Heart left ventricle (tissue), 16 donors: ENCODE results near the gene TC2N. TPM values are rescaled to one million over a fixed set of nuclear protein-coding genes. Genes with fewer than 3 reads are reported as not detected.
A peak's percentile ranks its signal among the peaks of the same experiment; 100 is the strongest.

Experiments
- ATAC-seq, 4 donors: fragments of 200-7000 bp; cut with Tn5 transposase; one replicate each; pipeline ENCODE4 v1.9.1; 2020 to 2022; ENCODE audit warnings: moderate library complexity in 4 of 4, mild to moderate bottlenecking in 3 of 4, moderate number of reproducible peaks in 1 of 4
- DNase-seq, 5 donors: peaks; one replicate each; pipeline ENCODE4 v3.0.0-alpha.2; 2020
- H3K27ac ChIP-seq, 12 donors: fragments of 200-600 bp; sonication (generic) in 4 of 12; one replicate each; pipeline versions ENCODE4 v1.5.0 to v1.8.0; 2016 to 2022; ENCODE audit warnings: mild to moderate bottlenecking in 2 of 12
- H3K27me3 ChIP-seq, 9 donors: fragments of 200-600 bp; sonication (generic) in 2 of 9; one replicate each; pipeline versions ENCODE4 v1.5.1 to v1.8.0; 2016 to 2022; ENCODE audit warnings: mild to moderate bottlenecking in 3 of 9
- H3K36me3 ChIP-seq, 9 donors: fragments of 200-600 bp; sonication (generic) in 2 of 9; one replicate each; pipeline versions ENCODE4 v1.5.0 to v1.8.0; 2018 to 2022; ENCODE audit warnings: mild to moderate bottlenecking in 2 of 9
- H3K4me1 ChIP-seq, 12 donors: fragments of 200-600 bp; sonication (generic) in 4 of 12; one replicate each; pipeline versions ENCODE4 v1.5.0 to v1.8.0; 2016 to 2022; ENCODE audit warnings: mild to moderate bottlenecking in 3 of 12
- H3K4me3 ChIP-seq, 12 donors: fragments of 200-600 bp; sonication (generic) in 4 of 12; one replicate each; pipeline versions ENCODE4 v1.5.0 to v1.8.0; 2017 to 2022; ENCODE audit warnings: mild to moderate bottlenecking in 9 of 12, moderate library complexity in 4 of 12
- H3K9me3 ChIP-seq, 12 donors: fragments of 200-600 bp; sonication (generic) in 4 of 12; one replicate each; pipeline versions ENCODE4 v1.5.0 to v1.8.0; 2016 to 2022; ENCODE audit warnings: mild to moderate bottlenecking in 1 of 12
- POLR2A ChIP-seq, 2 donors: fragments of 450-650 bp; IDR thresholded peaks; one replicate each; pipeline ENCODE4 v1.6.1; 2017; ENCODE audit warnings: antibody characterized with exemption in 2 of 2, mild to moderate bottlenecking in 2 of 2, moderate library complexity in 2 of 2
- WGBS, 4 donors: extraction: QIAGEN DNeasy Blood & Tissue Kit in 2 of 4; methylation state at CpG; one replicate each; pipeline versions ENCODE4 v1.1.5 to v1.1.7; 2013 to 2018; 5-methylcytosine and 5-hydroxymethylcytosine counted together
- intact Hi-C, 10 donors: fragments of 100-400 bp; cut with DNase I; formaldehyde crosslinking; loops; one replicate each; pipeline versions ENCODE4 v1.11.1 to v1.14.2; 2022
- polyA plus RNA-seq, 2 donors: library from polyadenylated mRNA; stranded (reverse); fragments of 200-250 nt; gene quantifications; one replicate each; pipeline ENCODE4 v1.2.3, GENCODE V29; 2013
- total RNA-seq, 9 donors: library from RNA; depleted of rRNA in 2 of 9; stranded (reverse); fragments of >200 nt in 2 of 9; fragmentation: NEBNext Ultra II Directional in 3 of 9; extraction: Animal tissue kit (Norgen Biotek cat#: 25700) in 3 of 9; gene quantifications; one replicate each; pipeline versions ENCODE4 v1.1.0 to v1.2.4, GENCODE V29; 2016 to 2023
- TF ChIP-seq, protein P1 (sequence below), 12 donors: fragments of 200-600 bp; sonication (generic) in 4 of 12; IDR thresholded peaks; one replicate each; pipeline versions ENCODE4 v1.5.0 to v1.8.0; 2018 to 2022; ENCODE audit warnings: antibody characterized with exemption in 12 of 12, mild to moderate bottlenecking in 5 of 12
- donor health status: ischemic (EF 13 %, LVEDD 7.1; RV severe dilation, severe dysfunction).
- donor health status: healthy with polysubstance abuse.
- donor health status: DM: no; HTN: yes; CAD: no.
- donor health status: DM: no; HTN: no; CAD: no.
- donor health status: ischemic (EF 25% LVEDD 6.9; RV normal size, moderate dysfunction).
- donor health status: ischemic (EF 25% LVEDD 5.7; RV mildly dilated, moderate dysfunction).
- donor health status: healthy.
- donor health status: DM: yes; HTN: yes; CAD: no.
- donor health status: ischemic (EF 35%, LVEDD 5.7; RV mildly dilated, moderate dysfunction).
- donor health status: nonischemic (EF 11% LVEDD 7.7; RV severe dilation, severe dysfunction).
- donor health status: DM: yes; HTN: yes; CAD: no.
- donor health status: PGD.
- donor health status: ischemic (EF 29% LVEDD 5.4; RV normal size, mild dysfunction).
- donor health status: nonischemic (EF 23%, LVEDD 6.1; RV moderate dilation, normal function).

The TC2N gene
- total and polyA plus RNA-seq, 11 donors: 1.1 to 17.1 (median 2.8) TPM

GRCh38 chr14:91834571-91834970 lies 32.8 kb downstream of the TC2N start:
- ATAC-seq: no peak

DNA sequence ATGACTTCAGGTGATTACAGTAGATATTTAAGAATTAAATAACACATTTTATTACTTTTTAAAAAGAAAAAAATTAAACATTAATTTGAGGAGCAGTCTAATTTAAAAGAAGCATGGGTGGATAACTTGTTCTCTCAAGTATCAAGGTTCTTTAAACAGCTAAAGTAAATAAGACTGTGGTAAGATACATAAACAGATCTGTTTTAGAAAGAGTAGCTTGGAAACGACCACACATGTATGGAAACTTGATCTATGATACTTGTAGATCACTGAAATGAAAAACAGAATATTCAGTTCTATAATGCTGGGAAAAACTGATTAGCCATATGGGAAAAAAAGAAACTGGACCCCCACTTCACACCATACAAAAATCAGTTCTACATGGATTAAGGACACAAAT lies 36.0 kb downstream of the TC2N start:
- Histone ChIP-seq H3K4me3 (no peak overlapping the region), H3K27ac (no peak overlapping the region), H3K9me3 (peaks cover 0 to 11% (median 4%) of the 10 kb centered on the region in 12 donors), H3K27me3 (peaks cover 0 to 52% (median 12%) of the 10 kb centered on the region in 9 donors), H3K36me3 (no peaks in the 10 kb centered on the region), H3K4me1 (peaks cover 0 to 7% (median 0%) of the 10 kb centered on the region in 12 donors)
- TF ChIP-seq, protein P1, sequence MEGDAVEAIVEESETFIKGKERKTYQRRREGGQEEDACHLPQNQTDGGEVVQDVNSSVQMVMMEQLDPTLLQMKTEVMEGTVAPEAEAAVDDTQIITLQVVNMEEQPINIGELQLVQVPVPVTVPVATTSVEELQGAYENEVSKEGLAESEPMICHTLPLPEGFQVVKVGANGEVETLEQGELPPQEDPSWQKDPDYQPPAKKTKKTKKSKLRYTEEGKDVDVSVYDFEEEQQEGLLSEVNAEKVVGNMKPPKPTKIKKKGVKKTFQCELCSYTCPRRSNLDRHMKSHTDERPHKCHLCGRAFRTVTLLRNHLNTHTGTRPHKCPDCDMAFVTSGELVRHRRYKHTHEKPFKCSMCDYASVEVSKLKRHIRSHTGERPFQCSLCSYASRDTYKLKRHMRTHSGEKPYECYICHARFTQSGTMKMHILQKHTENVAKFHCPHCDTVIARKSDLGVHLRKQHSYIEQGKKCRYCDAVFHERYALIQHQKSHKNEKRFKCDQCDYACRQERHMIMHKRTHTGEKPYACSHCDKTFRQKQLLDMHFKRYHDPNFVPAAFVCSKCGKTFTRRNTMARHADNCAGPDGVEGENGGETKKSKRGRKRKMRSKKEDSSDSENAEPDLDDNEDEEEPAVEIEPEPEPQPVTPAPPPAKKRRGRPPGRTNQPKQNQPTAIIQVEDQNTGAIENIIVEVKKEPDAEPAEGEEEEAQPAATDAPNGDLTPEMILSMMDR (IDR thresholded peaks at IDR 0.05): no peak
- no peak for TF ChIP-seq POLR2A (IDR thresholded peaks at IDR 0.05)
- DNase-seq (no peak), ATAC-seq (no peak)
- WGBS, 4 donors: 23 to 49% (median 35%) methylated on average over 1 of the region's 1 CpG
- intact Hi-C loops: no loop called here

More at GRCh38 chr14:91834571-91834970, 32.8 kb downstream of the TC2N start:
- no peaks in the 10 kb centered on the region for H3K36me3 ChIP-seq
- H3K27ac ChIP-seq: no peak overlapping the region
- intact Hi-C loops: no loop called here
- DNase-seq: no peak
- no peaks in the 10 kb centered on the region for H3K9me3 ChIP-seq
- TF ChIP-seq, protein P1 (IDR thresholded peaks at IDR 0.05): no peak
- no peak for TF ChIP-seq POLR2A (IDR thresholded peaks at IDR 0.05)
- H3K4me1 ChIP-seq: peaks cover 0 to 16% (median 4%) of the 10 kb centered on the region in 12 donors
- H3K27me3 ChIP-seq: peaks cover 2 to 79% (median 21%) of the 10 kb centered on the region in 9 donors
- 54 to 67% (median 61%) methylated on average over 2 of the region's 2 CpGs for WGBS, 4 donors
- no peak overlapping the region for H3K4me3 ChIP-seq

- TF ChIP-seq, protein P1 (IDR thresholded peaks at IDR 0.05): no peak
- TF ChIP-seq POLR2A (IDR thresholded peaks at IDR 0.05): no peak
- peak in 1 of 5 donors; percentile 27 for DNase-seq
- Histone ChIP-seq H3K36me3 (no peaks in the 10 kb centered on the region), H3K4me1 (peaks cover 0 to 2% (median 0%) of the 10 kb centered on the region in 12 donors), H3K27me3 (peaks cover 0 to 47% (median 7%) of the 10 kb centered on the region in 9 donors), H3K27ac (no peak overlapping the region), H3K9me3 (peaks cover 0 to 11% (median 4%) of the 10 kb centered on the region in 12 donors), H3K4me3 (no peak overlapping the region)
- 28 to 44% (median 34%) methylated on average over 3 of the region's 3 CpGs for WGBS, 4 donors
- intact Hi-C loops: no loop called here
- ATAC-seq: no peak
Measured at GRCh38 chr14:91830777-91831176, 36.6 kb downstream of the TC2N start.

DNA sequence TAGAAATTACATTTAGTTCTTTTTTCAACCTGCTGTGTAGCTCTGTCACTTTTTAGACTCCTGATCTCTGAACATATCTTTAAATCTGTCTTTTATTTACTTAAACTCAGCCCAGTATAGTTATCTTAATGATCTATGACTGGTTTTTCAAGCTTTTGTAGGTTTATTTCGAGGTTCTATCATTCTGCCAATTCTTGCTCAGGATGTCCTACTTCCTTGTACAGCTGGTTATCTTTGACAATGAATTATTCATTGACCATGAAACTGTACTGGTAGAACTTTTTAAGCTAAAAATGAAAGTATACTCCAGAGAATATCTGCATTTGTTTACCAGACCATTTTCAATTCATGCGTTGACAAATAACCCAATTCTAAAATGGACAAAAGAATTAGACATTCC lies 37.8 kb downstream of the TC2N start:
- TF ChIP-seq, protein P1 (IDR thresholded peaks at IDR 0.05): no peak
- TF ChIP-seq POLR2A (IDR thresholded peaks at IDR 0.05): no peak
- 38 to 51% (median 41%) methylated on average over 2 of the region's 2 CpGs for WGBS, 4 donors
- H3K27ac ChIP-seq: no peak overlapping the region
- DNase-seq (no peak), ATAC-seq (no peak)
- H3K4me1 ChIP-seq: peaks cover 0 to 2% (median 0%) of the 10 kb centered on the region in 12 donors
- H3K27me3 ChIP-seq: peaks cover 0 to 35% (median under 1%) of the 10 kb centered on the region in 9 donors
- no peak overlapping the region for H3K4me3 ChIP-seq
- no peaks in the 10 kb centered on the region for H3K36me3 ChIP-seq
- intact Hi-C loops: no loop called here
- peaks cover 0 to 11% (median 4%) of the 10 kb centered on the region in 12 donors for H3K9me3 ChIP-seq
